ENCODE measurements around the gene LAMA3.

Gene LAMA3

DNA sequence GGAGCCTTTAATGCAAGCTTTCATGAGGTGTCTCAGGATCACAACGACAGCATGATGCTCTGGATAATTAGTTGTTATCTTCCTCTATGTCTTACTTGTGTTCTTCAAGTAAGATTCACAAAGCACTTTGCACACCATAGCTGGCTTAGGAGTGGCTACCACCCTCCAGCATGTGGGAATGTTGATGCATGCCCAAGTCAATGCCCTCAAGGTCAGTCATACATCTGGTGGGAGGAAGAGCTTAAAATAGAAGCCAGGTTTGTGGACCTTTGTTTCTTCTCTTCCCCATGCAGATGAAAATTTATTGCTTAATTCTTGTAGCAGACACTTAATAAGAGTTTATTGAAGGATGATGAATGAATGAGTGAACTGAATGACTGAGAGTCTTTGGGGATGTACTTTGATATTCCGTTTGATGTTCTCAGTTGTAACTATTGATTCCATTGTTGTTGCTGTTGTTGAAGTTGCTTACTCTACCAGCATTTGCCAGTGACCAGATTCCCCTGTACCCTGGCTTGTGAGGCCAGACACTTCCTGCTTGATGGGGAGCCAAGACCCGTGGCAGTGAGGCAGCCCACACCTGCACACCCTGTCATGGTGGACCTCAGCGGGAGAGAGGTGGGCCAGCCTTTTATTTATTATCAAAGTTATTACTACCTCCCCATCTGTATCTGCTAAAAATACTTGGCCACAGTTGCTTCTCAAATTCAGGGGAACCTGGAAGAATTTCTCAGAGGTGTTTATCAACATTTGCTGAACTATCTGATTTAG lies 137.8 kb downstream of the LAMA3 start:
- H3K9me3 Mint-ChIP-seq, result no peaks in the 10 kb centered on the region
- peaks cover 3% of the 10 kb centered on the region for H3K4me1 Mint-ChIP-seq
- H3K27ac Mint-ChIP-seq, result peak overlapping the region; percentile 84
- H3K36me3 Mint-ChIP-seq, result no peaks in the 10 kb centered on the region
- H3K4me3 Mint-ChIP-seq, result no peak overlapping the region
- H3K27me3 Mint-ChIP-seq, result peaks cover 3% of the 10 kb centered on the region
- no peak for DNase-seq (ENCODE audit: low spot score in 2 of 2)
- no peak for ATAC-seq (ENCODE audit: low read depth)

DNA sequence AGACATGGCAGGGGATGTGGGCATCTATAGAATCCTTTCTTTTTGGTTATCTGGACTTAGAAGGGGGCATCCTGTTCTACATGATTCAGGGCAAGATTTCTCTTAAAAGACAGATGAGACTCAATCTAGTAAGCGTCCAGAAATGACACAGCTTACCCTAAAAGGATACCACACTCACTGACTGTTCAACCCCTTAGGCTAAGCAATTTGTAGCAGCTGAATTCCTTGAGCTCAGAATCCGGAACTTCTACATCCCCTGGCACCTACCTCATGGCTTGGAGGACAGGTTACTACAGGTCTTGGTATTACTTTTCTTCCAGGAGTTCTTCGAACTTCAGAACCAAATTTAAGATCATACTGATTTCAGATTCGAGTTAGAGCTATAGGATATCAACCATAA lies 138.4 kb downstream of the LAMA3 start:
- Mint-ChIP-seq H3K27me3 (peaks cover 3% of the 10 kb centered on the region), H3K27ac (peak overlapping the region; percentile 84)

DNA sequence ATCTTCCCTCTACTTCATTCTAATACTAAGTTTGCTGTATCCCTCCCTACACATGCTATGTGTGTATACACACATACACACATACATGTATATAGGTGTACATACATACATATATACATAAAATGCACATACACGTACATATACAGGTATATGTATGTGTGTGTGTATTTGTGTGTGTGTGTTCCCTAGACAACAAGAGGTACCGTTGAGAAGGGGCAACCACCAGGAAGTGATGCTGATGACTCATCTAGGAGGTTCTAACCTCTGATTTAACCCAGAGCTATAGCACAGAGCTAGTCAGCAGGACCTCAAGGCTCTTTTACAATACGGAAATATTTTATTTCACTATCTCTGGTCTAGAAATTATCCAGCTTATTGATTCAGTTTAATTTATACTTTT lies 139.2 kb downstream of the LAMA3 start:
- no peaks in the 10 kb centered on the region for H3K36me3 Mint-ChIP-seq
- ATAC-seq (ENCODE audit: low read depth) (peak; percentile 96), DNase-seq (ENCODE audit: low spot score in 2 of 2) (no peak)
- H3K27ac Mint-ChIP-seq, result peak overlapping the region; percentile 84
- peaks cover 3% of the 10 kb centered on the region for H3K27me3 Mint-ChIP-seq
- peaks cover 3% of the 10 kb centered on the region for H3K4me1 Mint-ChIP-seq
- no peak overlapping the region for H3K4me3 Mint-ChIP-seq
- H3K9me3 Mint-ChIP-seq, result no peaks in the 10 kb centered on the region

More for the DNA sequence above, 138.4 kb downstream of the LAMA3 start:
- DNase-seq (ENCODE audit: low spot score in 2 of 2) (no peak), ATAC-seq (ENCODE audit: low read depth) (no peak)
- Mint-ChIP-seq H3K9me3 (no peaks in the 10 kb centered on the region), H3K4me3 (no peak overlapping the region), H3K4me1 (peaks cover 3% of the 10 kb centered on the region), H3K36me3 (no peaks in the 10 kb centered on the region)

DNA sequence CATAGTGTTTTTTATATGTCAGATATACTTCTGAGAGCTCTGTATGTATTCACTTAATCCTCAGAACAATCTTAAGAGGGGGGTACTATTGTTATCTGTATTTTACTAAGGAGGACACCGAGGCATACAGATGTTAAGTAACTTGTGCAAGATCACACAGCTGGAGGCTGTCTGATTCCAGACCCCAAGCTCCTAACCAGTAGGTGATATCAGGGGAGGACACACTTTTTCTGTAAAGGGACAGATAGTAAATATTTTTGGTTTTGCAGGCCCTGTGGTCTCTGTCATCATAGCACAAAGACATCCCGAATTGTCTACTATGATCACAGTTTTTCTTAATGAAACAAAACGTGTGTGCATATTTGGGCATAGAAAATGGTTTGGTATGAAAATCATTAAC lies 143.7 kb downstream of the LAMA3 start:
- H3K9me3 Mint-ChIP-seq, result no peaks in the 10 kb centered on the region
- no peaks in the 10 kb centered on the region for H3K36me3 Mint-ChIP-seq
- no peak for DNase-seq (ENCODE audit: low spot score in 2 of 2)
- no peak for ATAC-seq (ENCODE audit: low read depth)
- no peak overlapping the region for H3K4me3 Mint-ChIP-seq
- peaks cover 2% of the 10 kb centered on the region for H3K27me3 Mint-ChIP-seq
- H3K4me1 Mint-ChIP-seq, result peaks cover 8% of the 10 kb centered on the region
- no peak overlapping the region for H3K27ac Mint-ChIP-seq

DNA sequence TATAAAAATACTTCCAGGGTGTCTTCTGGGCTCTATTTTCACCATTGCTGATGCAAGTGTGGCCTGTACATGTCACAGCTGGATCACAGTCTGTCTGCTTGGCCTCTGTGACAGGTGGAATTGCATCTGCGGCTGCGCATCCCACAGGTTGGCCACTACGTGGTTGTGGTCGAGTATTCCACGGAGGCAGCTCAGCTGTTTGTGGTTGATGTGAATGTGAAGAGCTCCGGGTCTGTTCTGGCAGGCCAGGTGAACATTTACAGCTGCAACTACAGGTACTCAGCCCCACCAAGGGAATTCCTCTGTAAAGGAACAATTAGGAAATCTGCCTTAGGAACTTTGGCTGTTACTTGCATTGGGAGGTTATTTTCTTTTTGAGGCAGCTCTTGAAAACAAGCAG lies 144.5 kb downstream of the LAMA3 start:
- no peaks in the 10 kb centered on the region for H3K36me3 Mint-ChIP-seq
- H3K27ac Mint-ChIP-seq, result no peak overlapping the region
- no peak for ATAC-seq (ENCODE audit: low read depth)
- peaks cover 5% of the 10 kb centered on the region for H3K4me1 Mint-ChIP-seq
- no peak overlapping the region for H3K4me3 Mint-ChIP-seq
- DNase-seq (ENCODE audit: low spot score in 2 of 2), result no peak
- no peaks in the 10 kb centered on the region for H3K9me3 Mint-ChIP-seq
- no peaks in the 10 kb centered on the region for H3K27me3 Mint-ChIP-seq

DNA sequence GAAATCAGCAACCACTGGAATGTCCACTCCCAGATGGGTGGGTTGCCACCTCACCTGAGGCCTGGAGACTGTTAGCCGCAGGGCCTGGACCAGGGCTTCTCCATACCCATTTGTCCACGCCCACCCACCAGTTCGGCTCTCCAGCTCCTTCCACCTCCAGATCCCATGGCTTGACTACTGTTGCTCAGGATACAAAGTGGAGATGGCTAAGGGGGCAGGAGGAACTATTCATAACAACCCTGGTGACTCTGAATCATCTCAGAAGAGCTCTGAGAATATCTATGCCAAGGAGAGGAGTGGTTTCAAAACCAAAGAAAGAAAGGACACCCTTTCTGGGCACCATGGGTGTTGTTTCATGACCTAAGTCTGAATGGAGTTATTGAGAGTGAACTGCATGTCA lies 145.8 kb downstream of the LAMA3 start:
- H3K9me3 Mint-ChIP-seq, result no peaks in the 10 kb centered on the region
- H3K36me3 Mint-ChIP-seq, result no peaks in the 10 kb centered on the region
- no peak for DNase-seq (ENCODE audit: low spot score in 2 of 2)
- H3K27ac Mint-ChIP-seq, result no peak overlapping the region
- H3K27me3 Mint-ChIP-seq, result no peaks in the 10 kb centered on the region
- no peak overlapping the region for H3K4me3 Mint-ChIP-seq
- ATAC-seq (ENCODE audit: low read depth), result no peak
- peaks cover 5% of the 10 kb centered on the region for H3K4me1 Mint-ChIP-seq

DNA sequence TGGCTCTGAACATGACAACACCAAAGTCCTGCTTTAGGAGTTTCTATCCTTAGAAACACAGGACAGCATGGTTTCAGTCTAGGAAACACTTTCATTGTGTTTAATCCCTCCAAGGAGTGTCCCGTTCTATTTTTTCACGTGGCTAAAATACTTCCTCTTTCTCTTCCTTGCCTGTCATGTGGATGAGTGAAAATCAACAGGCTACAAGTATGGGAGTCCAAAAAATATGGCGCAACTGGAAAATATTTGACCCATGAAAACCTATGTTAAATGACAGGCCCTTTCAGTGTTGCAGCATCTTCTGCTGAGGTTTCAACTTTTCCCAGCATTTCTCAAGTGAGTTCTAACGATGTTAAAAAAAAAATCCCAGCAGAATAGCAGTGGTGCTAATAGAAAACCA lies 146.3 kb downstream of the LAMA3 start:
- Mint-ChIP-seq H3K4me1 (peaks cover 5% of the 10 kb centered on the region), H3K4me3 (no peak overlapping the region), H3K9me3 (no peaks in the 10 kb centered on the region), H3K27ac (no peak overlapping the region), H3K36me3 (no peaks in the 10 kb centered on the region), H3K27me3 (no peaks in the 10 kb centered on the region)
- no peak for ATAC-seq (ENCODE audit: low read depth)
- no peak for DNase-seq (ENCODE audit: low spot score in 2 of 2)

DNA sequence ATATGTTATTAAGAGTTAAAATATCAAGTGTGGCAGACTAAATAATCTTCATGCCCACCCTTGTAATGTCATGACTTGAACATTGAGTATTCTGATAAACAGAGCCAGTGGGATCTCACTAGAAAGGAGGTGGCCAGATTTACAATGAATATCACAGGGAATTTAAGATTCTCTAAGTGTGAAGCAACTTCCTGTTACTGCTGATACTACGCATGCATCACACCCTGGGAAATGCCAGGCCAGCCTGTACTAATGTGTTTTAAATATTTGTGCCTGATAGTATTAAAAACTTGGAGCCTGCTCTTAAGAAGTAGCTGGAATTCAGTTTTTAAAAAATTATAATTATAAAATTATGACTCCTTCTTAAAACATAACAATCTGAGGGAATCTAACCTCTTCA lies 148.3 kb downstream of the LAMA3 start:
- Mint-ChIP-seq H3K36me3 (no peaks in the 10 kb centered on the region), H3K4me1 (peaks cover 5% of the 10 kb centered on the region), H3K27me3 (no peaks in the 10 kb centered on the region), H3K27ac (no peak overlapping the region), H3K9me3 (no peaks in the 10 kb centered on the region), H3K4me3 (no peak overlapping the region)
- DNase-seq (ENCODE audit: low spot score in 2 of 2) (no peak), ATAC-seq (ENCODE audit: low read depth) (peak; percentile 80)

DNA sequence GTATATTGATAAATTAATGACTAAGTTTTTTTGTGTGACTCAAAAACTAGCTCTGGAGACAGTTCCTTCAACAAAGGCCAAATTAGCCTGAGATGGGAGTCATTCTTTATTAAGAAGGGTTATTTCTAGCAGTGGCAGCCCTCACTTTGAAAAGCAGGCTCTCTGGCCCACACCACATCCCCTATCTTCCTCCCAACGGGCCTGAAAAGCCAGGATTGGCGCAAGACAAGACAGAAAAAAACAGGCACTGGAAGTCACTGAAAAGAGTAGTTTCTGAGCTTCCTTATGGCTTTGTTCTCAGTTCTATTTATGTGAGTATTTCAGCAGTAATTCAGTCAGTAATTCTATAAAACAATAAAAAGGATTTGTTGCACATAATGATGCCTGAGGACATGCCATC lies 149.0 kb downstream of the LAMA3 start:
- Mint-ChIP-seq H3K9me3 (no peaks in the 10 kb centered on the region), H3K4me1 (peaks cover 9% of the 10 kb centered on the region), H3K27me3 (peaks cover 4% of the 10 kb centered on the region), H3K27ac (no peak overlapping the region), H3K36me3 (no peaks in the 10 kb centered on the region), H3K4me3 (no peak overlapping the region)
- no peak for DNase-seq (ENCODE audit: low spot score in 2 of 2)
- ATAC-seq (ENCODE audit: low read depth), result no peak

DNA sequence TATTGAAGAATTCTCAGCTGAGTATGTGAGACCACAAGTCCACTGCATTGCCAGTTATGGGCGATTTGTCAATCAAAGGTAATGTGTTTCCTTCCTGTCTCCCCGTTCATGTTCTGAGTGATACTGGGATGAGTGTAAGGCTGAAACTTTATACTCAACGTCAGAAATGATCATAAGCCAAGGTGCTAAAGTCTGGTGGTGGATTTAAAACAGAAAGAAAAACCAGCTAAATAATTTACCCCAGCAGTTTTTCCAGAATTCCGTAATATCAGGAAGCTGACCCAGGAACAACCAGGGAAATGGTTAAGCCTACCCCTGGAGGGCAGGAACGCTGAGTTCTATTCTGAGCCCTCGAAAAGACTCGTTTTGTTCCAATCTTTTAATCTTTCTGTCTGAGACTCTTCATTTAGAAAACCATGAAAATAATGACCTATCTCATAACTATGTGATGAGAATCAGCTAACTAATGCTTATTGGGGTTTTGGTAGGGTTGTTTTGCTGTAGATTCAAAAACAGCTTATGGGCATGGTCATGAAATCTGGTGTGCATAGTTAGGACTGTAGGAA lies 149.6 kb downstream of the LAMA3 start:
- Mint-ChIP-seq H3K27me3 (peaks cover 6% of the 10 kb centered on the region), H3K36me3 (no peaks in the 10 kb centered on the region), H3K4me3 (no peak overlapping the region), H3K27ac (no peak overlapping the region), H3K9me3 (no peaks in the 10 kb centered on the region), H3K4me1 (peaks cover 9% of the 10 kb centered on the region)
- DNase-seq (ENCODE audit: low spot score in 2 of 2) (no peak), ATAC-seq (ENCODE audit: low read depth) (no peak)

DNA sequence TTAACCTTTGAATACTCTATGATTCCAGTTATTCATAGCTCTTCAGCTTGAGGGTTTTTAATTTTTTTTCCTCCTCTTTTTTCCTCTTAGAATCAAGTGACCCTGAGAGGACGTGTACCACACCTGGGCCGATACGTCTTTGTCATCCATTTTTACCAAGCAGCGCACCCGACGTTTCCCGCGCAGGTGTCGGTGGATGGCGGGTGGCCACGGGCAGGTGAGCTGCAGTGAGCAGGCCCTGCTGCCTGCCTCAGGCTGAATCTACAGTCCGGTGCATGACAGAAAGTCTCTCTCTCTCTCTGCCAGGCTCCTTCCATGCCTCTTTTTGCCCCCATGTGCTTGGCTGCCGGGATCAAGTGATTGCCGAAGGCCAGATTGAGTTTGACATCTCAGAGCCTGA lies 153.1 kb downstream of the LAMA3 start:
- Mint-ChIP-seq H3K27me3 (peaks cover 8% of the 10 kb centered on the region), H3K4me1 (peaks cover 6% of the 10 kb centered on the region), H3K36me3 (no peaks in the 10 kb centered on the region), H3K4me3 (no peak overlapping the region), H3K27ac (no peak overlapping the region), H3K9me3 (no peaks in the 10 kb centered on the region)
- ATAC-seq (ENCODE audit: low read depth), result no peak
- DNase-seq (ENCODE audit: low spot score in 2 of 2), result no peak

DNA sequence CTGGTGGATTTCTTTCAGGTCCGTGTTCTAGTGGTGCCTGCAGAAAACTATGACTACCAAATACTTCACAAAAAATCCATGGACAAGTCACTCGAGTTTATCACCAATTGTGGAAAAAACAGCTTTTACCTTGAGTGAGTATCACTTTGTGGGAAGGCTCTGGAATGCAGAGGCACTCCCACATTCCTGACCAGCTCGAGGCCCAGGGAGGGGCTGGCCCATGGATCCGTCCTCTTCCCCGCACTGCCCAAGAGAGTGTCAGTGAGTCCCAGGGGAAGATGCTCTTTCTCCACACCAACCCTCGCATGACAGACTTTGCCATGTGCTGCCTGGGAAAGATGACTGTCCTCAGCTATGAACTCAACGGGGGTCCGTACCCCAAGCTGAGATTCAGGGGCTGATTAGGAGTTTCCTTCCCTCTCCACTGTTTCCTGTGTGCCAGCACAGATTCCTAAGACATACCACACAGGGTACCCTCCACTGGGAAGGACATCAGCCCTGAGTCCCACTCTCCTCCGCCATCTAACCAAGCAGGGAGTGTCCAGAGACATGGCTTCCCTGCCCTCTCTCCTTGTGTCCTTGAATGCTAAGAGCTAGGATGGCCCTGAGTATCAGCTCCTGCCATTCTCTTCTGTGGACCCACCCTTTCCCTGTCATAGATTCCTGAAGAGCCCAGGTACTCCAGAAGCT lies 155.9 kb downstream of the LAMA3 start:
- Mint-ChIP-seq H3K36me3 (no peaks in the 10 kb centered on the region), H3K27me3 (peaks cover 8% of the 10 kb centered on the region), H3K9me3 (no peaks in the 10 kb centered on the region)

DNA sequence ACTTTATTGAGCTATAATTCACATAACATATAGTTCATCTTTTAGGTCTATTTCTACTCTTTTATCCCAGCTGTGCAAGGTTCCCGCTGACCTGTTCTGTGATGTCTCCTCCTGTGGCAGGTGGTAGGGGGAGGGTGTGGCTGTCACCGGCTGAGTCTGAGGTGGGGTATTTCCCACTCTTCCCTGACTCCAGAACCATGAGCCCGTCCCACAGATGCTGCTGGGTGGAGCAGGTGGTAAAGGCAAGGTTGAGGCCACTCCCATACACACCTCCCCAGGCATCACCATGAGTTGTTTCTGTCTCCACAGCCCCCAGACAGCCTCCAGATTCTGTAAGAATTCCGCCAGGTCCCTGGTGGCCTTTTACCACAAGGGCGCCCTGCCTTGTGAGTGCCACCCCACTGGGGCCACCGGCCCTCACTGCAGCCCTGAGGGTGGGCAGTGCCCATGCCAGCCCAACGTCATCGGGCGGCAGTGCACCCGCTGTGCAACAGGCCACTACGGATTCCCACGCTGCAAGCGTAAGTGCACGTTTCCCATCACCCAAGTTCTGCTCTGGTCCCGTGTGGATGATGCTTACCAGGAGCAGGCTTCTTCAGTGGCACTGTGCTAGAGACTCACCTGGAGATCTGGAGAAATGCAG lies 156.9 kb downstream of the LAMA3 start:
- no peak for ATAC-seq (ENCODE audit: low read depth)
- no peak overlapping the region for H3K4me3 Mint-ChIP-seq
- H3K27ac Mint-ChIP-seq, result no peak overlapping the region

More for the DNA sequence above, 155.9 kb downstream of the LAMA3 start:
- Mint-ChIP-seq H3K4me1 (peaks cover 4% of the 10 kb centered on the region), H3K4me3 (no peak overlapping the region), H3K27ac (no peak overlapping the region)
- DNase-seq (ENCODE audit: low spot score in 2 of 2) (no peak), ATAC-seq (ENCODE audit: low read depth) (no peak)

DNA sequence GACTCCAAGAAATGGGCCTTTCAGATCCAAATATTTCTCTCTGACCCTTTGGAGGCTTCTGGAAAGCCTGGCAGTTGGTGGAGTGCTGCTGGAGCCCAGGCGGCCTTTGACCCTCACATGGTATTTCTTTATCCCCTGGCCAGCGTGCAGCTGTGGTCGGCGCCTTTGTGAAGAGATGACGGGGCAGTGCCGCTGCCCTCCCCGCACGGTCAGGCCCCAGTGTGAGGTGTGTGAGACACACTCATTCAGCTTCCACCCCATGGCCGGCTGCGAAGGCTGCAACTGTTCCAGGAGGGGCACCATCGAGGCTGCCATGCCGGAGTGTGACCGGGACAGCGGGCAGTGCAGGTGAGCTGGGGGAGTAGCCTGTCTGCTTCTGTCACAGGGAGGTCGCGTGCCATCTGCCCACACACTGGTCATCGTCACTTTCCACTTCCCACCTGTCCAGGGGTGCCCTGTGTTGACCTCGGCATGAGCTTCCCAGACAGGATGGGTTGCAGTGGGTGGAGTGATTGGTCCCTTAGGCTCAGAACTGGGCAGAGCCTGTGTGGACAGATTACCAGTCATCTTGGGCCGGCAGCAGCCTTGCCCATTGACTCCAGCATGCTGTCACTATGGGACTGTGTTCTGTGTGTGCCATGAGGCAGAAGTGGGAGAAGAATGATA lies 158.2 kb downstream of the LAMA3 start:
- Mint-ChIP-seq H3K27me3 (peaks cover 8% of the 10 kb centered on the region), H3K9me3 (no peaks in the 10 kb centered on the region), H3K4me3 (no peak overlapping the region), H3K4me1 (peaks cover 15% of the 10 kb centered on the region), H3K36me3 (no peaks in the 10 kb centered on the region), H3K27ac (no peak overlapping the region)
- DNase-seq (ENCODE audit: low spot score in 2 of 2) (no peak), ATAC-seq (ENCODE audit: low read depth) (no peak)

More for the DNA sequence above, 156.9 kb downstream of the LAMA3 start:
- Mint-ChIP-seq H3K27me3 (peaks cover 8% of the 10 kb centered on the region), H3K4me1 (peaks cover 4% of the 10 kb centered on the region), H3K36me3 (no peaks in the 10 kb centered on the region), H3K9me3 (no peaks in the 10 kb centered on the region)
- no peak for DNase-seq (ENCODE audit: low spot score in 2 of 2)
